Cardiac muscle cell (in vitro differentiated cells and primary cell): ENCODE results near the gene MRPL50. TPM values are rescaled to one million over a fixed set of nuclear protein-coding genes. Genes with fewer than 3 reads are reported as not detected.

Experiments used
- DNase-seq, 2 donors: peaks; one replicate each; pipeline versions ENCODE4 v3.0.0 to v3.0.0-alpha.2; 2010 to 2017; ENCODE audit warnings: low read depth in 1 of 2, low spot score in 1 of 2
- H3K27ac ChIP-seq: fragments of 200-600 bp; sonication (generic); 2 replicates; pipeline ENCODE4 v1.5.1; 2016
- H3K27me3 ChIP-seq: fragments of 200-600 bp; sonication (generic); 2 replicates; pipeline ENCODE4 v1.6.0; 2016; ENCODE audit warnings: control low read depth
- H3K36me3 ChIP-seq: fragments of 200-600 bp; sonication (generic); 2 replicates; pipeline ENCODE4 v1.5.1; 2016; ENCODE audit warnings: control low read depth
- H3K4me1 ChIP-seq: fragments of 200-600 bp; sonication (generic); 2 replicates; pipeline ENCODE4 v1.8.1; 2017; ENCODE audit warnings: low read depth, mild to moderate bottlenecking, mixed run types
- H3K4me3 ChIP-seq: fragments of 200-600 bp; sonication (generic); 2 replicates; pipeline ENCODE4 v1.5.1; 2016; ENCODE audit warnings: mild to moderate bottlenecking
- H3K9me3 ChIP-seq: fragments of 200-600 bp; sonication (generic); 2 replicates; pipeline ENCODE4 v1.5.1; 2017; ENCODE audit warnings: low read depth, mild to moderate bottlenecking, control low read depth
- polyA plus RNA-seq: library from polyadenylated mRNA; unstranded; fragments of >200 nt; fragmentation: Nextera tagmentation; extraction: Ambion mirVana; gene quantifications from 2 replicates; pipeline ENCODE4 v1.2.1, GENCODE V29; 2016
- total RNA-seq: library from RNA; depleted of rRNA; stranded (reverse); fragments of >200 nt; gene quantifications from 2 replicates; pipeline ENCODE4 v1.2.3, GENCODE V29; 2016
- TF ChIP-seq, protein P1 (sequence below): IDR thresholded peaks from 2 replicates; pipeline ENCODE4 v1.5.1; 2012; ENCODE audit warnings: low read depth, mild to moderate bottlenecking, low read length

Gene MRPL50
- total and polyA plus RNA-seq, 2 experiments from 2014 or later = 11.2 to 23.5 TPM

DNA sequence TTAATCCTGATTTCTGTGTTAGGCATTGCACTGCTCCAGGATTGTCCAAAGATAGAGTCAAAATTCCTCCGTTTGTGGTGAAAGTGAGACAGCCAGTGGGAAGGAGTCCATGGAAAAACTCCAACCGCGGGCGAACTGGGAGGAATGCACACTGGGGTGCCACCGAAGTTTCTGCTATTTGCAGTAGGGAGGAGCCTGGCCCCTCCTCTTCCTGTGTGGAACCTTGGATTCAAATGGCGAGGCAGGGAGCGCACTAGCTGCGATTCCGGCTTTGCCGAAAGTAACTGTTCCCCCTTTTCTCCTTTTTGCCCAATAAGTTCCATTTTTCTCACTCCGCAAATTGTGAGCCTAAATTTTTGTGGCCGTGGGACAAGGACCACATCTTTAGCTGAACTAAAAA is 22.9 kb downstream of the MRPL50 start:
- TF ChIP-seq, protein P1, sequence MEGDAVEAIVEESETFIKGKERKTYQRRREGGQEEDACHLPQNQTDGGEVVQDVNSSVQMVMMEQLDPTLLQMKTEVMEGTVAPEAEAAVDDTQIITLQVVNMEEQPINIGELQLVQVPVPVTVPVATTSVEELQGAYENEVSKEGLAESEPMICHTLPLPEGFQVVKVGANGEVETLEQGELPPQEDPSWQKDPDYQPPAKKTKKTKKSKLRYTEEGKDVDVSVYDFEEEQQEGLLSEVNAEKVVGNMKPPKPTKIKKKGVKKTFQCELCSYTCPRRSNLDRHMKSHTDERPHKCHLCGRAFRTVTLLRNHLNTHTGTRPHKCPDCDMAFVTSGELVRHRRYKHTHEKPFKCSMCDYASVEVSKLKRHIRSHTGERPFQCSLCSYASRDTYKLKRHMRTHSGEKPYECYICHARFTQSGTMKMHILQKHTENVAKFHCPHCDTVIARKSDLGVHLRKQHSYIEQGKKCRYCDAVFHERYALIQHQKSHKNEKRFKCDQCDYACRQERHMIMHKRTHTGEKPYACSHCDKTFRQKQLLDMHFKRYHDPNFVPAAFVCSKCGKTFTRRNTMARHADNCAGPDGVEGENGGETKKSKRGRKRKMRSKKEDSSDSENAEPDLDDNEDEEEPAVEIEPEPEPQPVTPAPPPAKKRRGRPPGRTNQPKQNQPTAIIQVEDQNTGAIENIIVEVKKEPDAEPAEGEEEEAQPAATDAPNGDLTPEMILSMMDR = no peak
- H3K9me3 ChIP-seq = no peaks in the 10 kb centered on the region

DNA sequence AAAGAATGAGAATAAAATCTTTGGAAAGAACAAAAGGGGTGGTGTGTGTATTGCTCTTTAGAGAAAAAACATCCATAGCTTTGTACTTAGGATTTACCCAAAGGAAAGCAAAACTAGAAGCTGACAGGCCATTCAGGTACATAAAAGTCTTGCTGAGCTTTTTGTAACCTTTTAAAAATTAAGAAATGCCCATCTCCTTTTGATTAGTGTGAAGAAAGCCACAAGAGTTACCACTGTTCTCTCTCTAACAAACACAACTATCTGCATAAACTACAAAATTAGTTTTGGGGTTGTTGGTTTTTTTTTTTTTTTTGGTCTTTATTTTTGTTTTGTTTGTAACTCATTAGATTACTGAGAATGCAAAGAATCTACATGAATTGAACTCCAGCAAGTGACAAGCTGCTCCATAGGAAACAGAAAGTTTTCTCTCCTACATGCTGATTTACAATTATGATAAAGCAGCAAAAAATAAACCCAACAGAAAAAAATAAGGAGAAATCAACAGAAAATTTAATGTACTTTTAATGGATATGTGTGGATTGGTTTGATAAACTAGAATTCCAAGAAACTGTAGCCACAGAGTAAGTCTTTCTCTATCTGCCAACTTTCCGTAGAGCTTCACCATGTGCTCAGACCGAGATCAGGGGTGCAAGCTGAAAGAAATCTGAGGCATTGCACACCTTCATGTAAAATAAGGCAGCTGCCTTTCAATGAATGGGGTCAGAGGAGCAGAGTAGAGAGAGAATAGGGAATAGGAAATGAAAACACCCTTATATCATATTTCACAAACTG is 25.9 kb downstream of the MRPL50 start:
- Histone ChIP-seq H3K27me3 (no peaks in the 10 kb centered on the region), H3K27ac (no peak overlapping the region), H3K4me1 (no peaks in the 10 kb centered on the region), H3K36me3 (no peaks in the 10 kb centered on the region), H3K4me3 (no peak overlapping the region), H3K9me3 (no peaks in the 10 kb centered on the region)
- no peak for DNase-seq
- TF ChIP-seq, protein P1 = no peak

More for the DNA sequence above, 22.9 kb downstream of the MRPL50 start:
- Histone ChIP-seq H3K4me3 (no peak overlapping the region), H3K36me3 (no peaks in the 10 kb centered on the region), H3K27me3 (no peaks in the 10 kb centered on the region), H3K27ac (no peak overlapping the region), H3K4me1 (no peaks in the 10 kb centered on the region)
- DNase-seq = peak in 1 of 2 donors; percentile 6

DNA sequence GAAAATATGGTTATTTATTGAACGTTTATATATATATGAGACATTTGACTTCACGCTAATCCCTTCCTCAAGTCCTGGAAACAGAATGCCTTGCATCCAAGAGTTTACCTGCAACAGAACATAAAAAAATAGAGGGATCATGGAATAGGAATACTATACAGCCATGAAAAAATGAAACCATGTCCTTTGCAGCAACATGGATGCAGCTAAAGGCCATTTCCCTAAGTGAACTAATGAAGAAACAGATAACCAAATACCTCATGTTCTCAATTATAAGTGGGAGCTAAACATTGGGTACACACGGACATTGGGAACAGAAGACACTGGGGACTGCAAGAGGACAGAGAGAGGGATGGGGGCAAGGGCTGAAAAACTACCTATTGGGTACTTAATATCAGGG is 26.6 kb downstream of the MRPL50 start:
- H3K4me1 ChIP-seq = no peaks in the 10 kb centered on the region
- no peaks in the 10 kb centered on the region for H3K36me3 ChIP-seq
- H3K4me3 ChIP-seq = no peak overlapping the region
- DNase-seq = no peak
- H3K27ac ChIP-seq = no peak overlapping the region
- H3K9me3 ChIP-seq = no peaks in the 10 kb centered on the region
- no peaks in the 10 kb centered on the region for H3K27me3 ChIP-seq
- TF ChIP-seq, protein P1 = no peak

DNA sequence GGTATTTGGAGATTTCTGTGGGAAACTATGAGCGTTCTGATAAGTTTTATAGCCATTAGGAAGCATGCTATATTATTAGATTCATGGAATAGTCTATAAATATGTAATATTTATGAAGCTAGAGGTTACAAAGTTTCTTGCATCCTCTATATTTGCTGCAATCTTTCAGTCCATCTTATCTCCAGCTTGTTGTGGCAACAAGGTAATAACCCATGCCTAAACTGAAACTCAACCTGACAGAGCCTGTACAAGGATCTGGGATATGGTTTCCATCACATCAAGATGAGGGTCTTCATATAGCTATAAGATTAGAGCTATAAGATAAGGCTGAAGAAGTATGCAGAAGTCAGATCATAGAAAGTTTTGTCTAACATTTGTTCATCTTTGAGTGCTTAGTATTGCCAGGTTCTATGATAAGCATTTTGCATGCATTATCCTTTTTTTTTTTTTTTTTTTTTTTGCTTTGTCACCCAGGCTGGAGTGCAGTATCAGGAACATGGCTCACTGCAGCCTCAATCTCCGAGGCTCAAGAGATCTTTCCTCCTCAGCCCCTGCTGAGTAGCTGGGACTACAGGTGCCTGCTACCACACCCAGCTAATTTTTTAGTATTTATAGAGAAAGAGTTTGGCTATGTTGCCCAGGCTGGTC is 28.4 kb downstream of the MRPL50 start:
- H3K36me3 ChIP-seq = no peaks in the 10 kb centered on the region
- H3K4me3 ChIP-seq = no peak overlapping the region
- no peak for DNase-seq
- no peaks in the 10 kb centered on the region for H3K4me1 ChIP-seq
- TF ChIP-seq, protein P1 = no peak
- H3K27ac ChIP-seq = no peak overlapping the region
- H3K27me3 ChIP-seq = no peaks in the 10 kb centered on the region
- H3K9me3 ChIP-seq = no peaks in the 10 kb centered on the region

DNA sequence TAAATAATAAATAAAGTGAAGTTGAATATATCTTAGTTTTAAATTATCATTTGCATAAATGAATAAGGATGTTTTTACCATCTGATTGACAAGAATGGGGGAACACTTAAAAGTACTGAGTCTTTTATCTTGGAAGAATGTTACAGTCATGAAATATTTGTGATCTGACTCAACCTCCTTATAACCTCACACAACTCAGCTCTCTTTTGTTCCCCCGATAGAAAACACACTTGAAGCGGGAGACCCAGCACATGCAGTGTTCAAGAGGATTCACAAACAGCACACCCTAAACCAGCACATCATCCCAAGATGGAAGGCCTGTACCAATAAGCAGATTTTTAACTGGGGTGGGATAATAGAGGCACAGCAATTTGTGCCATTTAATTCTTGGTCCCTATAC is 29.1 kb downstream of the MRPL50 start:
- H3K9me3 ChIP-seq = no peaks in the 10 kb centered on the region
- H3K27ac ChIP-seq = no peak overlapping the region
- H3K36me3 ChIP-seq = no peaks in the 10 kb centered on the region
- no peaks in the 10 kb centered on the region for H3K27me3 ChIP-seq
- H3K4me1 ChIP-seq = no peaks in the 10 kb centered on the region
- H3K4me3 ChIP-seq = no peak overlapping the region
- DNase-seq = peak in 1 of 2 donors; percentile 61
- TF ChIP-seq, protein P1 = no peak
